Ramos (cell line): ENCODE measurements around the gene MTTP.

Experiments used
- in situ Hi-C: fragments of 300-500 bp; cut with MboI; formaldehyde crosslinking; loops from one replicate; pipeline ENCODE4 v1.14.3; 2022; ENCODE audit warnings: low sequenced_read_pairs; ENCODE audit not compliant: unreplicated experiment

The MTTP gene

DNA sequence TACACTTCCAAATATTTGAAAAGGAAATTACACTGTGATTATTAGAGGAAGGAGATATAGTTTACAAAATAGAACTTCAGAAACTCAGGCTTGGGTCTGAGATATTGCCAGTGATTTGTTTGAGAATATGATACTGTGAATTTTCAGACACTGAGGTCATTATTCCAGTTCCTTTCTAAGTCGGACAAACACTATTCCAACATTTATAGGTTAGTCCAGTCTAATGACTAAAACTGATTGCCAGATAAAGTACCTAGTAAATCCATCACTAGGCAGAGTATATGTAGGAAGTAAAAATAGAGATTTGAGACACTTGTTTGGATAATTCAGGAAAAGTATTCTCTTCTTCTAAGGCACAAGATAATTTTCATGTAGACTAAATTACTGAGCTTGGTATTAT lies 13.2 kb downstream of the MTTP start:
- in situ Hi-C loops, result no loop called here

- in situ Hi-C loops, result no loop called here
Observed at GRCh38 chr4:99591757-99592156, 17.1 kb downstream of the MTTP start.

- in situ Hi-C loops, result no loop called here
Observed at GRCh38 chr4:99593781-99594641, 19.4 kb downstream of the MTTP start.

GRCh38 chr4:99594818-99595217 lies 20.2 kb downstream of the MTTP start:
- in situ Hi-C loops, result no loop called here

- in situ Hi-C loops, result no loop called here
Observed at GRCh38 chr4:99606716-99607115, 32.1 kb downstream of the MTTP start.

GRCh38 chr4:99608417-99608816 lies 33.8 kb downstream of the MTTP start:
- in situ Hi-C loops, result no loop called here

DNA sequence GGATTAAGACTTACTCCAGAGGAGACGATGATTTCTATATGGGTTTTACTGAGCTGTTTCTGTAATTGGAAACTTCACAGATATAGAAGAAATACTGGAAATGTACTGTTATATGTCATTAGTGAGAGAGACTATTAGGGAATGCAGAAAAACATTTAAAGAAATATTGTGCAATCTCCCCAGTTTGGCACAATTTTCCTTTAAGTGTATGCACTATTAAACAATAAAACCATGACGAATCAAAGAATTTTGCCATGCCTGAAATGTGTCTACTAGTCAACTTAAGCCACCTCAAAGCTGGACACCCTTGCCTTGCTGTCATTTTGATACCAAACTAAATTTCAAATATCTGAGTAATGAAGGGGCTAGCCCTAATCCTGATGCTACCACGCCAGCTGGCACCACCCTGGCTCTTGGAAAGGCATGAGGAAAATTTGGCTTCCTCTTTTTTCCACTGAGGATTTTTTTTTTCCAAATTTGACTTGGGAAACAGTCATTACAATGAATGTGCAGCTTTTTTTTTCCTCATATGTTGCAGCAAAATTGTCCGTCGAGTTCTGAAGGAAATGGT lies 36.1 kb downstream of the MTTP start:
- in situ Hi-C loops, result no loop called here

- in situ Hi-C loops, result no loop called here
Observed at GRCh38 chr4:99612281-99612680, 37.7 kb downstream of the MTTP start.

GRCh38 chr4:99612704-99613103 lies 38.1 kb downstream of the MTTP start:
- in situ Hi-C loops, result no loop called here

DNA sequence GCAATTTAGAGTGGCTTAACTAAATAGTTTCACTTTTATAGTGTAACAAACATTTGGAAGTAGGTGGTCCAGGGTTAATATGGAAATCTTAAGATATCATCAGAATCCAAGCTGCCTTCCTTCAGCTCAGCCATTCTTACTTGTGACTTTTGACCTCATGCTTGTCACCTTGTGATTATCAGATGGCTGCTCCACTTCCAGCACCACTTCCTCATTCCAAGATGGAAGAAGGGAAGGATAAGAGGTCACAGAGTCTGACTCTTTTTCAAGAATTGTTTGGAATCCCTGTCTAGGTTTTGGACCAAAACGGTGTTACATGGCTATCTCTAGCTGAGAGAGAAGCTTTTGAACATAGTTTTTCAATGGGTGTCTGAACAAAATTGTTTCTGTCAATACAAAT lies 39.9 kb downstream of the MTTP start:
- in situ Hi-C loops, result no loop called here

DNA sequence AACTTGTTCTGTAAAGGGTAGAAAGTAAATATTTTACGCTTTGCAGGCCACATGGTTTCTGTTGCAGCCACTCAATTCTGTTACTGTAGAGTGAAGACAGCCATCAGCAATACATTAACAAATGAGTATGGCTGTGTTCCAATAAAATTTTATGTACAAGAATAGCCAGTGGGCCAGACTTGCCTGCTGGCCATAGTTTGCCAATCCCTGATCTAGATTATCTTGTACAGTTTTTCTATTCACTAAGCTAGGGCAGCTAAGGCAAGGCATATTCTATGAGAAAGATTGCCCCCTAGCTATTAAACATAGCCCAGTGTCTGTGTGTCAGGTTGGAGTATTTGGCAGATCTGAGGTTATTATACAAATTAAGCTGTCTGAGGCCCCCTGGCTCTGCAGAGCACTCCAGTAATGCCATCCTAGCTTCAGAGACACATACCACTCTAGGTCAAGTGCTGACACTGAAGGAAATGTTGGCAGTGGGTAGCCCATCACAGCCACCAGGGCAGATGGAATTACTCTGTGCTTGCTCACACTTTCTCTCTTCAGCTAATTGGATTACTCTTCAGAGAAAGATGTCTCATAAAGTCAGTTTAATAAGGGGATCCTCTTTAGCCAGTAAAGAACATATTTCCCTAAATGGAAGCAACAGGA lies 40.7 kb downstream of the MTTP start:
- in situ Hi-C loops, result no loop called here

DNA sequence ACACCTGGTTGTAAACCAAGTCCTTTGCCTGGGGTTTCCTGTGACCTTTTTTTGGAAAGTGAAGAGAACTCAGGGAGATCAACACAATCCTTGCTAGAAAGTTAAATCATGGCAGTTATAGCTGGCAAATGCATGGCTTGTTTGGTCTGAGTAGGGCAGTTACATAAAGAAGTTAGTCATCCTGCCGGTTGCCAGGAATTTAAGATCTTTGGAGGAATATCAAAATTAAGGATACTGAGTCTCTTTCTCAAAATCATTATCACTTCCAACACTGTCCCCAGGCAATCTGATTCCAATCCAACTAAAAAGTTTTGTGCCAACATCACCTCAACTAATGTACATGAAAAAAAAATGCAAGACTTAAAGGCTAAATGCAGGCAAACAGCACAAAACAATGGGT lies 42.8 kb downstream of the MTTP start:
- in situ Hi-C loops, result no loop called here

DNA sequence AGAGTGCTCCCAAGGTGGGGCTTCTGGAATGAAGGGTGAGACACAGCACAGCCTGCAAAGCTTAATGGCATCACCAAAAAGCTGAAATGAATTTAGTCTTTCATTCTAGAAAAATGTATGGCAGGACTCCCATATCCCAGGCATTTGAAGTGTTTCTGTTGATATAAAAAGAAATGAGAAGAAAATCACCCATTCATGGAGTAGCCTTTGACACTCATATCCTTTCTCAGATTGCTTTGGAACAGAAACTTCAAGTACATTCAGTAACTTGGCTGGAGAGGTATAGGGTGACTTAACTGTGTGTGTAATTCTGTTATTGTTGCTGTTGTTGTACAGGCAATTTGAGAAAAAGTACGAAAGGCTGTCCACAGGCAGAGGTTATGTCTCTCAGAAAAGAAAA lies 47.7 kb downstream of the MTTP start:
- in situ Hi-C loops, result no loop called here

GRCh38 chr4:99624141-99624719 lies 49.6 kb downstream of the MTTP start:
- in situ Hi-C loops, result no loop called here

- in situ Hi-C loops, result no loop called here
Observed at GRCh38 chr4:99625369-99625768, 50.7 kb downstream of the MTTP start.

GRCh38 chr4:99628040-99628439 lies 53.4 kb downstream of the MTTP start:
- in situ Hi-C loops, result no loop called here

DNA sequence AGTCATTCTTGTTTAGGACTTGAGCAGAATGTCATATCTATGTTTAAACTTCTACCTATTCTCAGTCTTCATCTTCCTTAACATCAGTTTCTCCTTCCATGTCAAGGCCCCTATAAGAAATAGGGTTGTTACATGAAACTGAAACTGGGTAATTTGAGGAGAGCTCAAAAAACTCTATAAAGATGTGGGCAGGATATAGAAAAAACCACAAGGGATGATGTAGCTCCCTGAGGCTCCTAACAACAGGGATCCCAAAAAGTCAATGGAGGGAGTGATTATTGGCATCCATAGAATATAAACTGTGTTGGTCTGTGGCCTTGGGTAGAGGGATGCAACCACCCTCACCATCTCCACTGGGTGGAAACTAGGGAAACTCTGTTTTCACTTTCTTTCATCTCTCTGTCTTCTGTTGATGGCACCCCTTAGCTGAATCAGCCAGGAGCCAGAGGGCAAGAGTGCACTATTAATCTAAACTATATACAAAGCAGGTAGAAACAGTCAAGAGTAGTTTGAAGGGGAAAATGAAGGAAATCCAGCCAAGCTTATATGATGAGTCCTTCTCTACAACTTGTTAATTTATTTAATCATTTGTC lies 55.4 kb downstream of the MTTP start:
- in situ Hi-C loops, result no loop called here

- in situ Hi-C loops, result no loop called here
Observed at GRCh38 chr4:99630857-99631360, 56.3 kb downstream of the MTTP start.

DNA sequence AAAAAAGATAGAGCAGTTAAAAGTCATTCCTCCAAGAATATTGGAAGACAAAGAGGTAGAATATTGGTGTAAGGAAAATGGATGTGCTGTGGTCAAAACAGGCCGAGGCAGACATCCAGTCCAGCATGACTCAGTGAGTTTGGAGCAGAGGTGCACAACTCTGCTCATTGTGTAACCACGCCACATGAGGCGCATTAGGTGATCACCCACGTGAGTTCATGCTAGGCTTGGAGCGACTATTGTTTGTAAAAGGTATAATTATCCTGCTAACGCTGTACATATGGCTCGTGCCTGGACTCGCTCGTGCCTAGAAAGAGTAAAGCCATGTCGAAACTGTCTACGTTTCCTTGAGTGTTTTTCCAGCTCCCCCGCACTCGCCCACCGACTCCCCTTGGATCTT lies 59.1 kb downstream of the MTTP start:
- in situ Hi-C loops, result no loop called here

- in situ Hi-C loops, result no loop called here
Observed at GRCh38 chr4:99634742-99635360, 60.2 kb downstream of the MTTP start.
